Ovary (tissue), 9 donors: ENCODE results near the gene SNORC. TPM values are rescaled to one million over a fixed set of nuclear protein-coding genes. Genes with fewer than 3 reads are reported as not detected.

ENCODE experiments used
- DNase-seq, 5 donors: peaks; one replicate each; pipeline ENCODE4 v3.0.0-alpha.2; 2019 to 2020
- H3K27ac ChIP-seq, 2 donors: fragments of 200-600 bp; one replicate each; pipeline versions ENCODE4 v1.5.1 to v1.8.0; 2019 to 2022
- H3K27me3 ChIP-seq: fragments of 200-600 bp; one replicate; pipeline ENCODE4 v1.8.0; 2022
- H3K36me3 ChIP-seq: fragments of 200-600 bp; sonication (generic); one replicate; pipeline ENCODE4 v1.5.1; 2019
- H3K4me1 ChIP-seq: one replicate; pipeline ENCODE4 v1.8.1; 2013; ENCODE audit warnings: mild to moderate bottlenecking, moderate library complexity; ENCODE audit not compliant: insufficient read depth
- H3K4me3 ChIP-seq: fragments of 200-600 bp; sonication (generic); one replicate; pipeline ENCODE4 v1.5.1; 2017
- H3K9me3 ChIP-seq, 2 donors: fragments of 200-600 bp in 1 of 2; sonication (generic) in 1 of 2; one replicate each; pipeline versions ENCODE4 v1.5.1 to v1.8.1; 2013 to 2019; ENCODE audit warnings: mild to moderate bottlenecking in 1 of 2, moderate library complexity in 1 of 2
- CTCF ChIP-seq, 3 donors: fragments of 450-650 bp in 2 of 3; fragments of 200-600 bp in 1 of 3; IDR thresholded peaks; one replicate each; pipeline versions ENCODE4 v1.5.1 to v1.8.0; 2016 to 2022; ENCODE audit warnings: antibody characterized with exemption in 3 of 3, mild to moderate bottlenecking in 1 of 3
- EP300 ChIP-seq: sonication (generic); formaldehyde crosslinking; IDR thresholded peaks from one replicate; pipeline ENCODE4 v1.6.1; 2017; ENCODE audit warnings: antibody characterized with exemption
- POLR2A ChIP-seq: fragments of 450-650 bp; IDR thresholded peaks from one replicate; pipeline ENCODE4 v1.6.1; 2017; ENCODE audit warnings: antibody characterized with exemption, mild to moderate bottlenecking, moderate library complexity
- WGBS, 3 donors: extraction: QIAGEN DNeasy Blood & Tissue Kit in 1 of 3; methylation state at CpG; one replicate each; pipeline versions ENCODE4 v1.1.5 to v1.1.7; 2013 to 2017; 5-methylcytosine and 5-hydroxymethylcytosine counted together
- intact Hi-C, 4 donors: fragments of 100-400 bp; cut with DNase I; formaldehyde crosslinking; loops; one replicate each; pipeline versions ENCODE4 v1.11.0 to v1.15.1; 2022 to 2023
- polyA plus RNA-seq, 2 donors: library from polyadenylated mRNA; stranded (reverse); fragments of 200-250 nt in 1 of 2; fragments of 350-450 nt in 1 of 2; fragmentation: Illumina TruSeq in 1 of 2; extraction: RNeasy Lipid Tissue Mini Kit (QIAGEN cat#74804) in 1 of 2; gene quantifications; one replicate each; pipeline ENCODE4 v1.2.3, GENCODE V29; 2013 to 2014
- total RNA-seq, 7 donors: library from RNA; depleted of rRNA in 2 of 7; stranded (reverse); fragments of >200 nt in 2 of 7; fragmentation: NEBNext Ultra II Directional in 3 of 7; extraction: Animal tissue kit (Norgen Biotek cat#: 25700) in 3 of 7; gene quantifications; one replicate each; pipeline versions ENCODE4 v1.1.0 to v1.2.4, GENCODE V29; 2016 to 2023
- donor health status: DM: no; HTN: no; CAD: no; lungs with moderate emphysema.
- donor health status: DM: no; HTN: no; CAD: no.
- donor health status: Bipolar disorder and iron deficiency.
- donor health status: DM: yes; HTN: yes; CAD: no.
- donor health status: DM: no; HTN: no; CAD: no.
- donor health status: DM: yes; HTN: yes; CAD: no.

Gene SNORC
- total and polyA plus RNA-seq, 9 donors: 0.10 to 2.9 (median 1.1) TPM

DNA sequence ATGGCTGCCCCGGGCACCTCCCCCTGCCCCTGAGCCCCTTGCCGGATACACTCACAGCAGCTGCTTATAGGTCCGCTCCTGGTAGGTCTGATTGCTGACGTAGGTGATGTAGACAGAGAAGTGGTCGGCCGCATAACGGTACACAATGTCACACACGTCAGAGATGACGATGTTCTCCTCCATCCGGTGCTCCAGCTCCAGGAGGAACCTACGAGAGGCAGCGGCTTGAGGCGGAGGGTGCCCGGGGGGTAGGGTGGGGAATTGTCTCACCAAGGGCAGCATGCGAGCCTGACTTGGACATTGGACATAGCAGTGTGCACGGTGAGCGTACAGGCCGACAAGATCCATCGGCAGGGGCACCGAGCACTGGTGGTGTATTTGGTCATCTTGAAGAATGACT lies 22.8 kb downstream of the SNORC start:
- Histone ChIP-seq H3K4me1 (peaks cover 9% of the 10 kb centered on the region), H3K27me3 (no peaks in the 10 kb centered on the region), H3K4me3 (no peak overlapping the region), H3K27ac (no peak overlapping the region), H3K9me3 (no peaks in the 10 kb centered on the region), H3K36me3 (no peaks in the 10 kb centered on the region)
- 93 to 96% (median 93%) methylated on average over 20 of the region's 20 CpGs for WGBS, 3 donors
- no peak for TF ChIP-seq EP300
- no peak for TF ChIP-seq CTCF (IDR thresholded peaks at IDR 0.05)
- TF ChIP-seq POLR2A: no peak
- intact Hi-C loops: no loop called here
- peak in 2 of 5 donors; percentile 3 to 11 for DNase-seq

- DNase-seq: peak in 1 of 5 donors; percentile 3
- TF ChIP-seq POLR2A (no peak), CTCF (IDR thresholded peaks at IDR 0.05) (no peak), EP300 (no peak)
- intact Hi-C loops: no loop called here
- H3K27me3 ChIP-seq: no peaks in the 10 kb centered on the region
- no peaks in the 10 kb centered on the region for H3K36me3 ChIP-seq
- H3K4me3 ChIP-seq: no peak overlapping the region
- no peaks in the 10 kb centered on the region for H3K9me3 ChIP-seq
- peaks cover 9% of the 10 kb centered on the region for H3K4me1 ChIP-seq
- 88 to 94% (median 93%) methylated on average over 8 of the region's 8 CpGs for WGBS, 3 donors
- H3K27ac ChIP-seq: no peak overlapping the region
These were observed 23.8 kb downstream of the SNORC start for GRCh38 chr2:232893834-232894233.

DNA sequence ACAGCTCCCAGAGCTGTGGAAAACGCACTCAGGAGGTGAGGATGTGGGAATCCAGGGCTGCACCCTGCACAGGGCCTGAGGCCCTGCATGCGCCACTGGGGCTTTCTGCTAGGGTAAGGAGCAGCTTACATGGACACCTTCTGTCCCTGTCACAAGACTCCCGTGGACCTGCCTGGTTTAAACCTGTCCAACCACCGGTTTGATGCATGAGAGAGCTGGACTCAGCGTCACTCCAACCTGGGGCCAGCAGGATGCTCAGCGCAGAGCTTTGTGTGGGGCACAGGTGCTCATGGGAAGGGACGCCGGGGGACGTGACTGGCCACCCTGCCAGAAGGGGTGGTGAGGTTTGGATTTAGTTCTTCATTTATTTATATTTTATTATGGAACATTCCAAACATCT lies 24.2 kb downstream of the SNORC start:
- TF ChIP-seq POLR2A (no peak), CTCF (IDR thresholded peaks at IDR 0.05) (no peak), EP300 (no peak)
- H3K9me3 ChIP-seq: no peaks in the 10 kb centered on the region
- H3K36me3 ChIP-seq: no peaks in the 10 kb centered on the region
- no peaks in the 10 kb centered on the region for H3K27me3 ChIP-seq
- no peak overlapping the region for H3K4me3 ChIP-seq
- H3K27ac ChIP-seq: no peak overlapping the region
- DNase-seq: peak in 1 of 5 donors; percentile 6
- 89 to 93% (median 89%) methylated on average over 9 of the region's 9 CpGs for WGBS, 3 donors
- intact Hi-C loops: no loop called here
- H3K4me1 ChIP-seq: peaks cover 9% of the 10 kb centered on the region

DNA sequence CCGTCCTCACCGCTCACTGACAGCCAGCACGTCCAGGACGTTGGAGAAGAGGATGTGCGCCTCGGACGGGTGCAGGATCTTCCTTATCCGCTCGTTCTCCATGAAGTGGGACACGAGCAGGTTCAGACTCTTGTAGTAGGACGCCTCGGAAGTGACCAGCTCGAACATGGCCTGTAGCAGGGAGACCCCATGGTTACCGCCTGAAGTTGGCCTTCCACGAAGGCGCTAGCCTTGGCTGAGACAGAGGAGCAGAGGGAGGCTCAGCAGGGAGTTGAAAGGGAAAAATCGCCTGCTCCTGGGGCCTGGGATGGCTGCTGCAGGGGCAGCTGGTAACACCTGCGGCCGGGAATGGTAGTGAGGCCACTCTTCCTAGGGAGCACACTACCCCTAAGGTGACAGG lies 24.7 kb downstream of the SNORC start:
- no peak overlapping the region for H3K27ac ChIP-seq
- no peaks in the 10 kb centered on the region for H3K9me3 ChIP-seq
- no peaks in the 10 kb centered on the region for H3K27me3 ChIP-seq
- intact Hi-C loops: no loop called here
- peaks cover 9% of the 10 kb centered on the region for H3K4me1 ChIP-seq
- H3K36me3 ChIP-seq: no peaks in the 10 kb centered on the region
- 87 to 91% (median 90%) methylated on average over 19 of the region's 19 CpGs for WGBS, 3 donors
- DNase-seq: peak in 1 of 5 donors; percentile 11
- no peak overlapping the region for H3K4me3 ChIP-seq
- TF ChIP-seq CTCF (IDR thresholded peaks at IDR 0.05) (no peak), POLR2A (no peak), EP300 (no peak)

GRCh38 chr2:232896111-232896510 lies 26.0 kb downstream of the SNORC start:
- no peak overlapping the region for H3K27ac ChIP-seq
- no peaks in the 10 kb centered on the region for H3K9me3 ChIP-seq
- TF ChIP-seq POLR2A: no peak
- no peak for TF ChIP-seq EP300
- TF ChIP-seq CTCF (IDR thresholded peaks at IDR 0.05): no peak
- intact Hi-C loops: no loop called here
- no peak overlapping the region for H3K4me3 ChIP-seq
- no peaks in the 10 kb centered on the region for H3K36me3 ChIP-seq
- H3K27me3 ChIP-seq: no peaks in the 10 kb centered on the region
- peaks cover 6% of the 10 kb centered on the region for H3K4me1 ChIP-seq
- DNase-seq: no peak
